Caco-2 (cell line): ENCODE results near the gene ABCC3. TPM values are rescaled to one million over a fixed set of nuclear protein-coding genes. Genes with fewer than 3 reads are reported as not detected.

ENCODE experiments used
- BruUV-seq: library from RNA; stranded (reverse); fragments of 400-500 nt; replicated peaks from 2 replicates; lab custom pipeline; 2021; lab: Mats Ljungman, UMichigan
- CTCF ChIA-PET: fragments of 300-600 bp; sonication (Branson Sonifier 250); formaldehyde crosslinking; loops from one replicate; lab custom pipeline; 2022; ENCODE audit warnings: antibody characterized with exemption; lab: Charles Lee
- POLR2A ChIA-PET: fragments of 300-600 bp; sonication (Branson Sonifier 250); formaldehyde crosslinking; loops from one replicate; lab custom pipeline; 2022; ENCODE audit warnings: antibody characterized with exemption; lab: Charles Lee
- DNase-seq, 2 experiments: peaks; one replicate each; pipeline versions ENCODE4 v3.0.0 to v3.0.0-alpha.2; 2020 to 2022
- H3K27me3 ChIP-seq: replicated peaks from 2 replicates; pipeline ENCODE4 v1.6.0; 2011; ENCODE audit warnings: low read length; ENCODE audit not compliant: control insufficient read depth, insufficient read depth
- H3K36me3 ChIP-seq: 2 replicates; pipeline ENCODE4 v1.5.1; 2011; ENCODE audit warnings: low read length; ENCODE audit not compliant: control insufficient read depth, insufficient read depth
- H3K4me1 ChIP-seq: fragments of 250-450 bp; sonication (Bioruptor Pico); 2 replicates; pipeline ENCODE4 v1.5.1; 2020; ENCODE audit warnings: mild to moderate bottlenecking
- H3K4me3 ChIP-seq: 2 replicates; pipeline ENCODE4 v1.5.1; 2011; ENCODE audit warnings: low read depth, mild to moderate bottlenecking, control low read depth, low read length
- H3K9me3 ChIP-seq: fragments of 250-450 bp; sonication (Bioruptor Pico); 2 replicates; pipeline ENCODE4 v1.5.1; 2020; ENCODE audit warnings: mild to moderate bottlenecking, moderate library complexity
- H3K27ac Mint-ChIP-seq: one replicate; pipeline ENCODE4 v1.8.0; 2022; ENCODE audit warnings: mixed read lengths; ENCODE audit not compliant: unreplicated experiment
- H3K27me3 Mint-ChIP-seq: one replicate; pipeline ENCODE4 v1.8.0; 2022; ENCODE audit warnings: mixed read lengths; ENCODE audit not compliant: insufficient read depth, unreplicated experiment
- H3K36me3 Mint-ChIP-seq: one replicate; pipeline ENCODE4 v1.8.0; 2022; ENCODE audit warnings: mild to moderate bottlenecking, mixed read lengths; ENCODE audit not compliant: insufficient read depth, unreplicated experiment
- H3K4me1 Mint-ChIP-seq: one replicate; pipeline ENCODE4 v1.8.0; 2022; ENCODE audit warnings: low read depth, mixed read lengths; ENCODE audit not compliant: unreplicated experiment
- H3K4me3 Mint-ChIP-seq: one replicate; pipeline ENCODE4 v1.8.0; 2022; ENCODE audit warnings: mild to moderate bottlenecking, moderate library complexity, mixed read lengths; ENCODE audit not compliant: unreplicated experiment
- H3K9me3 Mint-ChIP-seq: one replicate; pipeline ENCODE4 v1.8.0; 2022; ENCODE audit warnings: mixed read lengths; ENCODE audit not compliant: unreplicated experiment
- CTCF ChIP-seq, 2 experiments: fragments of 200-600 bp in 1 of 2; IDR thresholded peaks; 1 replicate in 1 of 2; 2 replicates in 1 of 2; pipeline versions ENCODE4 v1.5.1 to v1.8.0; 2011 to 2022; ENCODE audit warnings: antibody characterized with exemption in 1 of 2, control low read depth in 1 of 2, inconsistent platforms in 1 of 2, low read depth in 1 of 2, low read length in 1 of 2, mild to moderate bottlenecking in 1 of 2, moderate library complexity in 1 of 2; ENCODE audit not compliant: insufficient read depth in 1 of 2, severe bottlenecking in 1 of 2, unreplicated experiment in 1 of 2
- intact Hi-C: fragments of 100-400 bp; cut with micrococcal nuclease; formaldehyde crosslinking; loops from one replicate; pipeline ENCODE4 v1.10.0; 2022; ENCODE audit not compliant: unreplicated experiment
- total RNA-seq: library from RNA; stranded (reverse); gene quantifications from 2 replicates; pipeline ENCODE4 v1.2.3, GENCODE V29; 2022

The ABCC3 gene
- total RNA-seq, 1 experiment from 2014 or later = 45.6 TPM

- intact Hi-C loops = no loop called here
- DNase-seq = no peak
- no peaks in the 10 kb centered on the region for H3K27me3 ChIP-seq
- peaks cover 23% of the 10 kb centered on the region for H3K4me1 Mint-ChIP-seq
- H3K4me3 ChIP-seq = no peak overlapping the region
- no peaks in the 10 kb centered on the region for H3K9me3 ChIP-seq
- peaks cover 31% of the 10 kb centered on the region for H3K4me1 ChIP-seq
- no TSS peak for BruUV-seq
- no peaks in the 10 kb centered on the region for H3K9me3 Mint-ChIP-seq
- ChIA-PET POLR2A (no interaction called here), CTCF (interaction anchor here (0.6 to 10.6 kb wide), 12 partner anchors 12 to 81 kb away, joined by 3 to 272 read pairs (median 6); partner anchors contain the start of genes CACNA1G and SPATA20)
- H3K4me3 Mint-ChIP-seq = no peak overlapping the region
- H3K36me3 ChIP-seq = no peaks in the 10 kb centered on the region
- H3K27ac Mint-ChIP-seq = no peak overlapping the region
- H3K36me3 Mint-ChIP-seq = peaks cover 5% of the 10 kb centered on the region
- no peak for TF ChIP-seq CTCF (IDR thresholded peaks at IDR 0.05; ENCODE audit: insufficient read depth in 1 of 2, low read depth in 1 of 2, low read length in 1 of 2, severe bottlenecking in 1 of 2, unreplicated experiment in 1 of 2)
- no peaks in the 10 kb centered on the region for H3K27me3 Mint-ChIP-seq
Measured at GRCh38 chr17:50624321-50624934, 10.3 kb upstream of the ABCC3 start.

GRCh38 chr17:50625032-50625871 is 9.4 kb upstream of the ABCC3 start:
- no peaks in the 10 kb centered on the region for H3K27me3 Mint-ChIP-seq
- H3K36me3 Mint-ChIP-seq = peaks cover 5% of the 10 kb centered on the region
- H3K4me1 ChIP-seq = peaks cover 31% of the 10 kb centered on the region
- DNase-seq = no peak
- POLR2A ChIA-PET = interaction anchor here (0.5 to 1.1 kb wide), 3 partner anchors 11 to 82 kb away, joined by 3 to 7 read pairs (median 4); no protein-coding TSS in a partner anchor
- CTCF ChIA-PET = interaction anchor here (0.6 to 10.6 kb wide), 41 partner anchors 8 to 339 kb away, joined by 3 to 272 read pairs (median 5); partner anchors contain the start of genes CACNA1G, LRRC59 and SPATA20
- H3K36me3 ChIP-seq = no peaks in the 10 kb centered on the region
- H3K27ac Mint-ChIP-seq = peak overlapping the region; percentile 0
- H3K4me3 ChIP-seq = no peak overlapping the region
- H3K27me3 ChIP-seq = no peaks in the 10 kb centered on the region
- TF ChIP-seq CTCF (IDR thresholded peaks at IDR 0.05; ENCODE audit: insufficient read depth in 1 of 2, low read depth in 1 of 2, low read length in 1 of 2, severe bottlenecking in 1 of 2, unreplicated experiment in 1 of 2) = no peak
- intact Hi-C loops = no loop called here
- no TSS peak for BruUV-seq
- H3K4me3 Mint-ChIP-seq = no peak overlapping the region
- H3K9me3 Mint-ChIP-seq = no peaks in the 10 kb centered on the region
- H3K4me1 Mint-ChIP-seq = peaks cover 24% of the 10 kb centered on the region
- H3K9me3 ChIP-seq = no peaks in the 10 kb centered on the region

GRCh38 chr17:50626037-50626574 is 8.6 kb upstream of the ABCC3 start:
- peak; percentile 99 for TF ChIP-seq CTCF (IDR thresholded peaks at IDR 0.05; ENCODE audit: insufficient read depth in 1 of 2, low read depth in 1 of 2, low read length in 1 of 2, severe bottlenecking in 1 of 2, unreplicated experiment in 1 of 2)
- Mint-ChIP-seq H3K27me3 (no peaks in the 10 kb centered on the region), H3K4me1 (peaks cover 29% of the 10 kb centered on the region), H3K27ac (peak overlapping the region; percentile 0), H3K4me3 (no peak overlapping the region), H3K36me3 (peaks cover 5% of the 10 kb centered on the region), H3K9me3 (no peaks in the 10 kb centered on the region)
- peak; percentile 92 to 94 for DNase-seq
- no peaks in the 10 kb centered on the region for H3K27me3 ChIP-seq
- POLR2A ChIA-PET = interaction anchor here (0.5 to 1.1 kb wide), 6 partner anchors 12 to 114 kb away, joined by 3 to 10 read pairs (median 6); no protein-coding TSS in a partner anchor
- intact Hi-C loops = loop anchor here (1.0 to 2.0 kb wide), 3 partner anchors 65 to 144 kb away; partner anchors contain the start of gene CACNA1G
- no peaks in the 10 kb centered on the region for H3K9me3 ChIP-seq
- no peak overlapping the region for H3K4me3 ChIP-seq
- peaks cover 37% of the 10 kb centered on the region for H3K4me1 ChIP-seq
- no TSS peak for BruUV-seq
- CTCF ChIA-PET = interaction anchor here (0.5 to 10.6 kb wide), 42 partner anchors 8 to 339 kb away, joined by 3 to 272 read pairs (median 6); partner anchors contain the start of genes CACNA1G, LRRC59 and SPATA20
- no peaks in the 10 kb centered on the region for H3K36me3 ChIP-seq
